ENCODE measurements around the gene KRTAP12-1.

- TF ChIP-seq POLR2AphosphoS5 (IDR thresholded peaks at IDR 0.05; ENCODE audit: borderline replicate concordance, low read depth, low read length): no peak
- TF ChIP-seq EZH2 (IDR thresholded peaks at IDR 0.05): no peak
Observed at GRCh38 chr21:44716984-44717383, 35.0 kb upstream of the KRTAP12-1 start.
